ACC112 (cell line): ENCODE data around the gene AKIRIN1.
"Not testable (repeated sequence)": the region's sequence is repeated elsewhere in the genome, so short reads cannot be mapped to it uniquely, and the experiment has no call there.

ENCODE experiments used
- H2AFZ ChIP-seq: fragments of 200-600 bp; sonication (generic); one replicate; pipeline ENCODE4 v1.6.0; 2017; ENCODE audit warnings: antibody characterized with exemption, low read length; ENCODE audit not compliant: unreplicated experiment
- H3K27ac ChIP-seq: fragments of 200-600 bp; sonication (generic); 2 replicates; pipeline ENCODE4 v1.5.1; 2014; ENCODE audit warnings: low read depth, mild to moderate bottlenecking, antibody characterized with exemption, low read length, moderate library complexity
- H3K27me3 ChIP-seq: fragments of 200-600 bp; sonication (generic); 2 replicates; pipeline ENCODE4 v1.6.1; 2014; ENCODE audit warnings: mild to moderate bottlenecking, antibody characterized with exemption, low read length, moderate library complexity, mixed read lengths; ENCODE audit not compliant: insufficient read depth
- H3K36me3 ChIP-seq: fragments of 200-600 bp; sonication (generic); 2 replicates; pipeline ENCODE4 v1.6.1; 2016; ENCODE audit warnings: mild to moderate bottlenecking, antibody characterized with exemption, low read length, moderate library complexity, mixed read lengths; ENCODE audit not compliant: insufficient read depth
- H3K4me1 ChIP-seq: fragments of 200-600 bp; sonication (generic); one replicate; pipeline ENCODE4 v1.6.1; 2016; ENCODE audit warnings: low read length, mixed read lengths; ENCODE audit not compliant: insufficient read depth, unreplicated experiment, control insufficient read depth
- H3K4me3 ChIP-seq: fragments of 200-600 bp; sonication (generic); 2 replicates; pipeline ENCODE4 v1.5.1; 2014; ENCODE audit warnings: mild to moderate bottlenecking, low read depth, low read length
- H3K79me2 ChIP-seq: fragments of 200-600 bp; sonication (generic); one replicate; pipeline ENCODE4 v1.6.0; 2016; ENCODE audit warnings: low read length; ENCODE audit not compliant: control insufficient read depth, unreplicated experiment, insufficient read depth

AKIRIN1 gene

DNA sequence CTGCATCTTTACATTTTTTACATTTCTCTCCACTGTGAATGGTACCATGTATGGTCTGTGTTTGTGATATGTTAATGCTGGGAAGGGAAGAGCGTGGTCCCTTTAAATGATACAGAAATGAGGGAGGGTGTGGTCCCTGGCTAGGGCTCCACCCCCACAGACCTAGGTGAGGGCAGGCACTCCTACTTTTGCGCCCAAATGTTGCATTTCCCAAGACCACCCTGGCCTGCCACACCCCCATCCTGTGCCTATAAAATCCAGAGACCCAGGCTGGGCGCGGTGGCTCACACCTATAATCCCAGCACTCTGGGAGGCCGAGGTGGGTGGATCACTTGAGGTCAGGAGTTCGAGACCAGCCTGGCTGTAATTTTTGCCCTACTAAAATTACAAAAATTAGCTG is 17.9 kb upstream of the AKIRIN1 start:
- not testable (repeated sequence) for H3K79me2 ChIP-seq, H3K36me3 ChIP-seq, H2AFZ ChIP-seq, H3K4me1 ChIP-seq, H3K27ac ChIP-seq, H3K27me3 ChIP-seq, H3K4me3 ChIP-seq

DNA sequence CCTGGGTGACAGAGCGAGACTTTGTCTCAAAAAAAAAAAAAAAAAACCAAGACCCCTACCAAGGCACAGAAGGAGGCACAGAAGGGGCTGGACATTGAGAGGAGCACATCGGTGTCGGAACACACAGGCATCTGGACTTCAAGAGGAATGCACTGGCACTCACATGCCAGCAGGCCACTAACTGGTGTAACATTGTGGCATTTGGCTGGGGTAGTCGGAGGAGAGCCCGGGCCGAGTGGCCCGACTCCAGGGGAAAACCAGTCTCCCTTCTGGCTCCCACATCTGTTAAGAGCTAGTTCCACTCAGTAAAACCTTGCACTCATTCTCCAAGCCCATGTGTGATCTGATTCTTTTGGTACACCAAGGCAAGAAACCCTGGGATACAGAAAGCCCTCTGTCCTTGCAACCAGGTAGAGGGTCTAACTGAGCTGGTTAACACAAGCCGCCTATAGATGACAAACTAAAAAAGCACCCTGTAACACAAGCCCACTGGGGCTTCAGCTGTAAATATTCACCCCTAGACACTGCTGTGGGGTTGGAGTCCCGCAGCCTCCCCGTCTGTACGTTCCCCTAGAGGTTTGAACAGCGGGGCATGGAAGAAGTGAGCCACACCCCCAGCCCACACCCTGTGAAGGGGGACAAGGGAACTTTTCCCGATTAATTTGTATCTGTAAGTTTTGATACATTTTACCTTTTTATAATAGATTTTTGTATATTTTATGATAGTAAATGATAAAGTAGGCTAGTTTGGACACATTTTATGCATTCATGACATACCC is 17.2 kb upstream of the AKIRIN1 start:
- H2AFZ ChIP-seq = no peak overlapping the region
- H3K4me1 ChIP-seq = no peaks in the 10 kb centered on the region
- H3K4me3 ChIP-seq = no peak overlapping the region
- H3K27me3 ChIP-seq = no peaks in the 10 kb centered on the region
- no peaks in the 10 kb centered on the region for H3K36me3 ChIP-seq
- no peak overlapping the region for H3K27ac ChIP-seq
- H3K79me2 ChIP-seq = no peaks in the 10 kb centered on the region

DNA sequence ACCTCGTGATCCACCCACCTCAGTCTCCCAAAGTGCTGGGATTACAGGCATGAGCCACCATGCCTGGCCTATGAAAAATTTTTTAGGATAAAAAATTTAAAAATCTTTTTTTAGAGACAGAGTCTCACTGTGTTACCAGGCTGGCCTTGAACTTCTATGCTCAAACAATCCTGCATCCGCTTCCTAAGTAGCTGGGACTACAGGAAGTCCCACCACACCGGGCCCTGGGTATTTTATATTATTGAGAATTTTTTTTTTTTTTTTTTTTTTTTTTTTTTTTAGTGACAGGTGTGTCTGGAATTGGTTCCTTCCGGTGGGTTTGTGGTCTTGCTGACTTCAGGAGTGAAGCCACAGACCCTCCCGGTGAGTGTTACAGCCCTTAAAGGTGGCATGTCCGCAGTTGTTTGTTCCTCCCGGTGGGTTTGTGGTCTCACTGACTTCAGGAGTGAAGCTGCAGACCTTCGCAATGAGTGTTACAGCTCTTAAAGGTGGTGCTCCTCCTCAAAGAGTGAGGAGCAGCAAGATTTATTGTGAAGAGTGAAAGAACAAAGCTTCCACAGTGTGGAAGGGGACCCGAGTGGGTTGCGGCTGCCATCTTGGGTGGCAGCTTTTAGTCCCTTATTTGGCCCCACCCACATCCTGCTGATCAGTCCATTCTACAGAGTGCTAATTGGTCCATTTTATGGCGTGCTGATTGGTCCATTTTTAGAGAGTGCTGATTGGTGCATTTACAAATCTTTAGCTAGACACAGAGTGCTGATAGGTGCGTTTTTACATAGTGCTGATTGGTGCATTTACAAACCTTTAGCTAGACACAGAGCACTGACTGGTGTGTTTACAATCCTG is 13.5 kb upstream of the AKIRIN1 start:
- H3K4me3 ChIP-seq, H3K36me3 ChIP-seq, H3K27me3 ChIP-seq, H3K27ac ChIP-seq, H3K79me2 ChIP-seq, H3K4me1 ChIP-seq, H2AFZ ChIP-seq: not testable (repeated sequence)

DNA sequence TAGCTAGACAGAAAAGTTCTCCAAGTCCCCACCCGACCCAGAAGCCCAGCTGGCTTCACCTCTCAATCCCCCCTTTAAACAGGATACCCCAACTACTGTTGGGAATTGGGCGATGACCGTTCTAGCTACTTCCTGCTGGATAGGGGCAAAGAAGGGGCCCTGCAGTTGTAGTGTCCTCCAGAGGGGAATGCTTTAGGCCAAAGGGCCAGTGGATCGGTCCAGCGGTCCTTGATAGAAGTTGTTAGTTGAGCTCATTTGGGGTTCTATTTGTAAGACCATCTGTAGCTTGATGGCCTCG is 12.9 kb upstream of the AKIRIN1 start:
- H3K4me1 ChIP-seq, H3K79me2 ChIP-seq, H2AFZ ChIP-seq, H3K36me3 ChIP-seq, H3K27ac ChIP-seq, H3K27me3 ChIP-seq, H3K4me3 ChIP-seq: not testable (repeated sequence)

DNA sequence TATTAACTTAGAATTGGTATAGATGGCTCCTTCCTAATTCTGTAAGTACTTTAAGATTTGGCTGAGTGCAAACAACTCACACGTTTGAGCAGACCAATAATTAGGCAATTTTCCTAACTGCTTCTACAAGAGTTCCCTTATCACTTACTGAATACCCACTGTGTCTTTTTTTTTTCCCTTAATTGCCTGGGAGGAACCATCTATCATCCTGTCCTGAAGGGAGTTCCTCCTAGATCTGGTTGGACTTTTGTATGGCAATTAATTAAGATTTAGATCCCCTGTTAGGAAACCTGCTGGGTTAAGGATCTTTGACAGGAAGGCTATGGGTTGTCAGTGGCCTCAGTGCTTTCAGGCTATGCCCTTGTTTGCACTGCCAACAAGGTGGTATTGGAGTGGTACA is 11.7 kb upstream of the AKIRIN1 start:
- H3K4me3 ChIP-seq, H3K27ac ChIP-seq, H3K79me2 ChIP-seq, H3K27me3 ChIP-seq, H3K4me1 ChIP-seq, H3K36me3 ChIP-seq, H2AFZ ChIP-seq: not testable (repeated sequence)

DNA sequence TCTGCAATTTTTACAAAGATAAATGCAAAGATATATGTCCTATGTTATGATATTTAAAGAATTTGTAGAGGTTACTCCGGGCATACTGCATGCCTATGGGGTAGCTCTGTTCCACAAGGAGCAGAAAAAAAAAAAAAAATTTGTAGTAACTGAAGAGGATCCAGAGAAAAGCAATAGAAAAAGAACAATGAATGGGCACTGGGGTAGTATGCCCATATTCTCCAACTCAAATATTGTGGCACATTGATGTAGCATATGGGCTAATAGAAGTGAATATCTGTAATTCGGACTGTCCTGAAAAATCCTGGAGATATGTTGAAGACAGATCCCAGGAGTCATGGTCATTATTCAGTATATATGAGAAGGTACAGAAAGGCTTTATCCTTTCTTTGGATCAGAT is 1.1 kb upstream of the AKIRIN1 start:
- Histone ChIP-seq H3K36me3 (no peaks in the 10 kb centered on the region), H3K4me1 (peaks cover 49% of the 10 kb centered on the region), H2AFZ (peak overlapping the region; percentile 97), H3K27me3 (no peaks in the 10 kb centered on the region), H3K79me2 (peaks cover 41% of the 10 kb centered on the region), H3K27ac (peak overlapping the region; percentile 72), H3K4me3 (peak overlapping the region; percentile 95)

DNA sequence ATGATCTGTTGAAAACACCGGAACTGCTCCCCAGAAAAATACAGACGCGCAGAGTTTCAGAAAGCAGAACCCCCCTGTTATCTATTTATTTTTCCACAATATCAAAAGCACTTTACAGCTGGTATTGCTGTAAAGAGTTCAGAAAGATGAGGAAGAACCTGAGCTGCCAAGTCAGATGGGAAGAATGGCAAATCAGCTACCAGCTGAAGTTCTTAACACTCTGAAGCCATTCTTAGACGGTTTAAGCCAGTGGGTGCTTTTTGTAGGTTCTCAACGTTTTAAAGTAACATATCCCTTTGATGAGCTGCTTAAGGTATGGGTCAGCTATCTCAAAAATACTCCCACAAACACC is 714 bp upstream of the AKIRIN1 start:
- Histone ChIP-seq H3K27ac (peak overlapping the region; percentile 72), H3K4me3 (peak overlapping the region; percentile 95), H3K4me1 (peaks cover 50% of the 10 kb centered on the region)

DNA sequence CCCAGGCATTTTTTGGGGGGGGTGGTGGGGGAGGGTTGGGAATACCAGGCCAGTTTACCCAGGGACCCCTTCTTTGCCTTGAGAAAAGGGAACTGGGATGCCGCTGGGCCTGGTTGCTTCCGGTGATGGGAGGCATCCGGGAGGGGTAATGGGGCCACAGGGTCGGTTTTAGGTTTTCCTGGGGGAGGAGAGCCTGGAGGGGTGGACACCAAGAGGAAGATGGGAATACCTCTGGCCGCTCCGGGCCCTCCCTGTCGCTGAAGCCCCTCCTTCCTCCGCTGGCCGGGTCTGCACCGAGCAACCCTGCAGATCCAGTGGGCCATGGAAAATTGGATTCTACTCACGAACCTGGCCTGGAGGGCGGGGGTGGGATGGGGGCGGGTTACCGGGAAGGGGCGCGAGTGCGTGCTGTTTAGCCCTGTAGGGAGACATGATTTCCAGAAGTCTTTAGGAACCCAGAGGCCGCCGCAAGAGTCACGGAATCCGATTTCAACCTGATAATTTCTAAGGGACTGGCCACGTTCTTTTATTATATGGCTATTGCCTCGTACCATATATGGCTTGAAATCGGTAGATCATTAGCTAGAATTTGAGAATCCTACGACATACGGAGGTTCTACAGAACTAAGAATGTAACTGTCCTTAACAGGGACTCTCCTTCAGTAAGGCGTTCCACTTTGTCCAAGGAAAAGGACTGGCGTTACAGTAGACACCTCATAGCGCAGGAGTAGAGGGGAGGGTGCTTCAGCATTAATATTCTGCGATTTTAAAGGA is 749 bp downstream of the AKIRIN1 start:
- Histone ChIP-seq H3K36me3 (peaks cover 11% of the 10 kb centered on the region; the same call in 1 of the 2 replicates), H3K79me2 (peaks cover 59% of the 10 kb centered on the region), H3K27ac (peak overlapping the region; percentile 79), H3K4me1 (peaks cover 42% of the 10 kb centered on the region), H3K4me3 (peak overlapping the region; percentile 95), H2AFZ (no peak overlapping the region), H3K27me3 (no peaks in the 10 kb centered on the region)

More for the DNA sequence above, 714 bp upstream of the AKIRIN1 start:
- Histone ChIP-seq H3K27me3 (no peaks in the 10 kb centered on the region), H3K79me2 (peaks cover 45% of the 10 kb centered on the region), H3K36me3 (peaks cover 1% of the 10 kb centered on the region; the same call in 1 of the 2 replicates), H2AFZ (peak overlapping the region; percentile 97)

DNA sequence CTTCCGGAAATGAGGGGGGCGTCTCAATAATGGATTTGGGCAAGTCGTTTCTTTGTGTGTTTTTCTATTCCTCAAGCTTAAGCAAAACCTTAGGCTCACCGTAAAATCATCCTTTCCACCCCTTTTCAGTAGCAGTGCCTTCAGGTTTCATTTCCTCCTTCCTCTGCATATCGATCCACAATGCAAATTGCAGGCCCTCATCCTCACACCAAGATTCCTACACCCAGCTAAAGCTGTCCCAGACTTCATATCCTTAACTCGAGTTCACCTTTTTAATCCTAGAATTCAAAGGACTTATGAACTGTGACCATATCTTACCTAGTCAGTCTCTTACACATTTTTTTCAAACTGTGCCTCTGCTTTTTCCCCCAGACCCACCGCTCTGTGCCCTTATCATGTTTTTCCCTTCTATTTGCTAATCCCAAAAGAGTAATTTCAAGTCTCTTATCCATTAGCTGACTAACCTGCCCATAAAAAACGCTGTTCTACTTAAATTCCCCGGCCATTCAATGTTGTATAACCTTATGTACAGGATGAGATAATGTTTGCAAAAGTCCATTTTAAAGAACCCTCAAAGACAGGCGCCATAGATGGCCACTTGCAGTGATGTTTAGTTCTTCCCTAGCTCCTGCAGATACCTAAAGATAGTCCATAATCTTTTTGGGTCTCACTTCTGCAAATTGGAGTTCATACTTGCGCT is 1.5 kb downstream of the AKIRIN1 start:
- no peaks in the 10 kb centered on the region for H3K27me3 ChIP-seq
- H3K4me3 ChIP-seq = peak overlapping the region; percentile 95
- H3K27ac ChIP-seq = no peak overlapping the region; the same call in 1 of the 2 replicates
- peaks cover 50% of the 10 kb centered on the region for H3K4me1 ChIP-seq
- H3K79me2 ChIP-seq = peaks cover 66% of the 10 kb centered on the region
- no peak overlapping the region for H2AFZ ChIP-seq
- peaks cover 13% of the 10 kb centered on the region; the same call in 1 of the 2 replicates for H3K36me3 ChIP-seq

DNA sequence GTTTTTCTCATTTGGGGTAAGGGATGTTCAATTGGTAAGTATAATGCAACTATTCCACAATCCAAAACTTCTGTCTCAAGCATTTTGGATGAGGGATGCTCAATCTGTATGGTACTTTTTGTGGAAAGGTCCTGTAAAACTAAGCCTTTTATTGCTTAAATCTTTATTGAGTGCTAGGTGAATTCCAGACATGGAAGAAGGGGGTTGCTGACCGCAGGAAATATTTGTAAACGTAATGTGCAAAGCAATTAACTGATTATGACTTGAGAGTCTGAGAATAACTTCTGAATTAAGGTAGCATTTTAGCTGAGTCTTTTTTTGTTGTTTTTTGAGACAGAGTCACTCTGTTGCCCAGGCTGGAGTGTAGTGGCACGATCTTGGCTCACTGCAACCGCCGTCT is 3.1 kb downstream of the AKIRIN1 start:
- Histone ChIP-seq H3K27me3 (no peaks in the 10 kb centered on the region), H2AFZ (no peak overlapping the region), H3K36me3 (peaks cover 19% of the 10 kb centered on the region), H3K4me3 (no peak overlapping the region), H3K4me1 (peaks cover 45% of the 10 kb centered on the region), H3K27ac (no peak overlapping the region), H3K79me2 (peaks cover 80% of the 10 kb centered on the region)
